Lower leg skin (tissue), 3 donors: ENCODE data around the gene ACOX3.

Experiments
- CTCF ChIP-seq, 3 donors: fragments of 450-650 bp; IDR thresholded peaks; one replicate each; pipeline ENCODE4 v1.5.1; 2016; ENCODE audit warnings: antibody characterized with exemption in 3 of 3, mild to moderate bottlenecking in 3 of 3, moderate library complexity in 2 of 3
- POLR2A ChIP-seq, 2 donors: fragments of 450-650 bp; IDR thresholded peaks; one replicate each; pipeline ENCODE4 v1.6.1; 2016 to 2017; ENCODE audit warnings: antibody characterized with exemption in 2 of 2, mild to moderate bottlenecking in 1 of 2, moderate library complexity in 1 of 2

- TF ChIP-seq CTCF (IDR thresholded peaks at IDR 0.05): no peak
- no peak for TF ChIP-seq POLR2A (IDR thresholded peaks at IDR 0.05)
Measured at GRCh38 chr4:8353912-8354453, 86.5 kb downstream of the ACOX3 start.
